Testis (tissue), 3 donors: Measurements from ENCODE around the gene ERC2. TPM values are rescaled to one million over a fixed set of nuclear protein-coding genes. Genes with fewer than 3 reads are reported as not detected.

Source experiments
- DNase-seq: peaks from one replicate; pipeline ENCODE4 v3.0.0-alpha.2; 2019
- H3K27ac ChIP-seq, 2 donors: fragments of 200-600 bp; sonication (generic); one replicate each; pipeline ENCODE4 v1.5.1; 2019
- H3K27me3 ChIP-seq: fragments of 200-600 bp; sonication (generic); one replicate; pipeline ENCODE4 v1.5.1; 2019
- H3K36me3 ChIP-seq: fragments of 200-600 bp; sonication (generic); one replicate; pipeline ENCODE4 v1.5.1; 2017; ENCODE audit warnings: low read depth; ENCODE audit errors: missing control alignments
- H3K4me1 ChIP-seq: fragments of 200-600 bp; sonication (generic); one replicate; pipeline ENCODE4 v1.5.1; 2019
- H3K4me3 ChIP-seq, 2 donors: fragments of 200-600 bp; sonication (generic); one replicate each; pipeline ENCODE4 v1.5.1; 2017 to 2019
- H3K9me3 ChIP-seq: fragments of 200-600 bp; sonication (generic); one replicate; pipeline ENCODE4 v1.5.1; 2017
- CTCF ChIP-seq, 3 experiments: fragments of 450-650 bp in 2 of 3; fragments of 200-600 bp in 1 of 3; sonication (generic) in 1 of 3; IDR thresholded peaks; one replicate each; pipeline ENCODE4 v1.5.1; 2016 to 2019; ENCODE audit warnings: antibody characterized with exemption in 3 of 3, mild to moderate bottlenecking in 2 of 3, moderate library complexity in 1 of 3
- POLR2A ChIP-seq: fragments of 450-650 bp; IDR thresholded peaks from one replicate; pipeline ENCODE4 v1.6.1; 2017; ENCODE audit warnings: antibody characterized with exemption, mild to moderate bottlenecking, moderate library complexity
- WGBS, 2 donors: methylation state at CpG; one replicate each; pipeline ENCODE4 v1.1.5; 2018; 5-methylcytosine and 5-hydroxymethylcytosine counted together
- intact Hi-C: fragments of 100-400 bp; cut with DNase I; formaldehyde crosslinking; loops from one replicate; pipeline ENCODE4 v1.15.1; 2023; ENCODE audit warnings: low total_unique reads
- polyA plus RNA-seq: library from polyadenylated mRNA; stranded (reverse); fragments of 350-450 nt; fragmentation: Illumina TruSeq; extraction: RNeasy Lipid Tissue Mini Kit (QIAGEN cat#74804); gene quantifications from one replicate; pipeline ENCODE4 v1.2.3, GENCODE V29; 2014; ENCODE audit warnings: low read depth, low replicate concordance; ENCODE audit not compliant: insufficient read depth
- total RNA-seq, 2 donors: library from RNA; depleted of rRNA; stranded (reverse); fragments of >200 nt; gene quantifications; one replicate each; pipeline ENCODE4 v1.2.3, GENCODE V29; 2016

ERC2 gene
- total and polyA plus RNA-seq, 3 donors from 2014 or later: 1.9 to 6.1 (median 5.9) TPM

DNA sequence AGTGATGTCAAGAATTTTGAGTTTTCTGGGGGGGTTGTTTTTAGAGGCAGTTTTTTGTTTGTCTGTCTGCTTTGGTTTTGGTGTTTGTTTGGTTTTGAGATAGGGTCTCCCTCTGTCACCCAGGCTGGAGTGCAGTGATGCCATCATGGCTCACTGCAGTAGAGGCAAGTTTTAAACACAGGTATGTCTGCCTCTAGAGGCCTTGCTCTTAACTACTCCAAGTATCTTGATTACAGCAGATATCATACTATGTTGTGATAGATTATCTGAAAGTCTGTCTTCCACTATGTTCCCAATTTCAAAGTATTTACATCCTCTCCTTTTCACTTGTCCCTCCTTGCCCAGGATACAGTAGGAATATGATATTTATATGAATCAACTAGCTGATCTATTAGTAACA lies 57.7 kb downstream of the ERC2 start:
- H3K9me3 ChIP-seq: no peaks in the 10 kb centered on the region
- H3K27ac ChIP-seq: no peak overlapping the region
- H3K4me1 ChIP-seq: no peaks in the 10 kb centered on the region
- no peak overlapping the region for H3K4me3 ChIP-seq
- no peaks in the 10 kb centered on the region for H3K36me3 ChIP-seq
- TF ChIP-seq POLR2A: no peak
- no peak for TF ChIP-seq CTCF (IDR thresholded peaks at IDR 0.05)
- H3K27me3 ChIP-seq: no peaks in the 10 kb centered on the region
- no peak for DNase-seq
- intact Hi-C loops: no loop called here

GRCh38 chr3:56409790-56410189 lies 58.5 kb downstream of the ERC2 start:
- intact Hi-C loops: no loop called here
- TF ChIP-seq POLR2A (no peak), CTCF (IDR thresholded peaks at IDR 0.05) (no peak)
- Histone ChIP-seq H3K27me3 (no peaks in the 10 kb centered on the region), H3K4me1 (no peaks in the 10 kb centered on the region), H3K27ac (no peak overlapping the region), H3K9me3 (no peaks in the 10 kb centered on the region), H3K36me3 (no peaks in the 10 kb centered on the region), H3K4me3 (no peak overlapping the region)
- DNase-seq: no peak
- WGBS, 2 donors: 89 to 91% methylated on average over 3 of the region's 3 CpGs

DNA sequence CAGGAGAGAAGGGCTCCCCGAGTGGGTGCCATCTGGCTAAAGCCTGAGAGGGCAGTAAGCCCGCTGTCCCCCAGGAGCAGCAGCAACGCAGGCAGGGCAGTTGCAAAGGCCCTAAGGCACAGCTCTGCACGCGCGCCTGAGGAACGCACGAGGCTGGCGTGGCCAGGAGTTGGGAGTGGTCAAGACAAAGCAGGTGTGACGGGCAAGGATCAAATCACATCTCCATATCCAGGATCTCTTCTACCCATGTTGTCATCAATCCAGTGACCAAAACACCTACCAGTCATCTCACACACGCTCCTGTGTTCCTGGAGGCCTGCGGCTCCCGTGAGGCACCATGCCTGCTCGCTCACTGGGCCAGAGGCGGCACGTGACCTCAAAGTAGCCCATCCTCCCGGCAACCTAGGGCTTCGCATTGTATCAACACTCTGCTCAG lies 59.5 kb downstream of the ERC2 start:
- Histone ChIP-seq H3K27me3 (no peaks in the 10 kb centered on the region), H3K9me3 (no peaks in the 10 kb centered on the region), H3K4me3 (peak overlapping the region in 1 of 2 donors; percentile 15), H3K4me1 (no peaks in the 10 kb centered on the region), H3K36me3 (no peaks in the 10 kb centered on the region), H3K27ac (no peak overlapping the region)
- no peak for TF ChIP-seq POLR2A
- no peak for TF ChIP-seq CTCF (IDR thresholded peaks at IDR 0.05)
- intact Hi-C loops: no loop called here
- WGBS, 2 donors: 64 to 80% methylated on average over 18 of the region's 18 CpGs
- DNase-seq: peak; percentile 42

DNA sequence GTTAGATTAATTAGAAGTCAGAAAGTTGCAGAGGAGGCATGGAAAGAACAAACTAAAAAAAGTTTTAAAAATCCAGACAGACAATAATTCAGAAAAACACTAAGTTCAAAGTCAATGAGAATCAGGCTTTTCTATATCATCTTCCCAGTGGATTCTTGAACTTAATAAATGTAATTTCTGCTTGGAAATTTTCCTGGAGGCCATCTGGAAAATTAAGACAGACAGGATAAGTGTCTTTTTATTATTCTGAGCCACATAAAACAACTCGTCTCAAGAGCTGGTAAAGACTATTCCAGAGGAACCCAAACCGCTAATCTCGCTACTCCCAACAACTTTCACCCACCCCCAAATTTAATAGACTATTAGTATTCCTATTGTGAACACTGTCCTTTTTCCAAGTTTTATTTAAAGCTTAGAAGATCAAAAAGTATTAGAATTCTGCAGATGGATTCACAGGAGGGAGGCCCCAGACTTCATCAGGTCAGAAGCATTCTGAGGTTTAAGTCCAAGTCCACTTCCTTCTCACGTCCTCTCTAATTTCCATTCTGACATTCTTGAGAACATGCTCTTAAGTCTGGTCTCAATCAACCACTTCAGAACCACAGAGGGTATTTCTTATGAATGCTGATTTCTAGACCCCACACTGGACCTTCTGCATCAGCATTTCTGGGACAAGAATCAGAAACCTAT lies 61.3 kb downstream of the ERC2 start:
- TF ChIP-seq POLR2A (no peak), CTCF (IDR thresholded peaks at IDR 0.05) (no peak)
- H3K4me3 ChIP-seq: no peak overlapping the region
- H3K27me3 ChIP-seq: no peaks in the 10 kb centered on the region
- DNase-seq: no peak
- no peak overlapping the region for H3K27ac ChIP-seq
- no peaks in the 10 kb centered on the region for H3K9me3 ChIP-seq
- intact Hi-C loops: no loop called here
- no peaks in the 10 kb centered on the region for H3K4me1 ChIP-seq
- H3K36me3 ChIP-seq: no peaks in the 10 kb centered on the region
- WGBS, 2 donors: 81 to 88% methylated on average over 4 of the region's 4 CpGs

DNA sequence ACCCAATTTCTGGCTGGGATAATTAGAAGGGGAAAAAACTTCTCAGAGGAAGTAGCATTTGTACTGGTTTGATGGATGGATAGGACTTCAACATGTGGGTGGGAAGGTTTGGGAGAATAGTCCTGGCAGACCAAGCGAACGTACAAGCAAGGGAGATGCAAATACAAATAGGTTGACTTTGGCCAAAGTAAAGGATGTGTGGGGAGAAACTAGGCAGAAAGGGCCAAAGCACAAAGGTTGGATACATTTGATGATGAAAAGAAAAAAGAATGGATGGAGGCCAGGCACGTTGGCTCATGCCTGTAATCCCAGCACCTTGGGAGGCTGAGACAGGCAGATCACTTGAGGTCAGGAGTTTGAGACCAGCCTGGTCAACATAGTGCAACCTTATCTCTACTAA lies 63.4 kb downstream of the ERC2 start:
- Histone ChIP-seq H3K36me3 (no peaks in the 10 kb centered on the region), H3K27ac (no peak overlapping the region), H3K27me3 (no peaks in the 10 kb centered on the region), H3K4me1 (no peaks in the 10 kb centered on the region), H3K9me3 (no peaks in the 10 kb centered on the region), H3K4me3 (no peak overlapping the region)
- 89 to 95% methylated on average over 3 of the region's 3 CpGs for WGBS, 2 donors
- TF ChIP-seq CTCF (IDR thresholded peaks at IDR 0.05) (no peak), POLR2A (no peak)
- DNase-seq: no peak
- intact Hi-C loops: no loop called here
